ENCODE data around the gene SLC25A38.

- no peak for TF ChIP-seq POLR2A (IDR thresholded peaks at IDR 0.05)
- TF ChIP-seq, protein P1, sequence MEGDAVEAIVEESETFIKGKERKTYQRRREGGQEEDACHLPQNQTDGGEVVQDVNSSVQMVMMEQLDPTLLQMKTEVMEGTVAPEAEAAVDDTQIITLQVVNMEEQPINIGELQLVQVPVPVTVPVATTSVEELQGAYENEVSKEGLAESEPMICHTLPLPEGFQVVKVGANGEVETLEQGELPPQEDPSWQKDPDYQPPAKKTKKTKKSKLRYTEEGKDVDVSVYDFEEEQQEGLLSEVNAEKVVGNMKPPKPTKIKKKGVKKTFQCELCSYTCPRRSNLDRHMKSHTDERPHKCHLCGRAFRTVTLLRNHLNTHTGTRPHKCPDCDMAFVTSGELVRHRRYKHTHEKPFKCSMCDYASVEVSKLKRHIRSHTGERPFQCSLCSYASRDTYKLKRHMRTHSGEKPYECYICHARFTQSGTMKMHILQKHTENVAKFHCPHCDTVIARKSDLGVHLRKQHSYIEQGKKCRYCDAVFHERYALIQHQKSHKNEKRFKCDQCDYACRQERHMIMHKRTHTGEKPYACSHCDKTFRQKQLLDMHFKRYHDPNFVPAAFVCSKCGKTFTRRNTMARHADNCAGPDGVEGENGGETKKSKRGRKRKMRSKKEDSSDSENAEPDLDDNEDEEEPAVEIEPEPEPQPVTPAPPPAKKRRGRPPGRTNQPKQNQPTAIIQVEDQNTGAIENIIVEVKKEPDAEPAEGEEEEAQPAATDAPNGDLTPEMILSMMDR (IDR thresholded peaks at IDR 0.05) = no peak
Measured at GRCh38 chr3:39401983-39402382, 18.8 kb downstream of the SLC25A38 start.

All from esophagus squamous epithelium (tissue), 4 donors.